GM21786 (cell line): ENCODE measurements around the gene PQBP1.
A peak's percentile ranks its signal among the peaks of the same experiment; 100 is the strongest.

Source experiments
- ATAC-seq: cut with Tn5 transposase; IDR thresholded peaks from one replicate; pipeline ENCODE4 v1.9.1; 2021; ENCODE audit not compliant: unreplicated experiment

The PQBP1 gene

DNA sequence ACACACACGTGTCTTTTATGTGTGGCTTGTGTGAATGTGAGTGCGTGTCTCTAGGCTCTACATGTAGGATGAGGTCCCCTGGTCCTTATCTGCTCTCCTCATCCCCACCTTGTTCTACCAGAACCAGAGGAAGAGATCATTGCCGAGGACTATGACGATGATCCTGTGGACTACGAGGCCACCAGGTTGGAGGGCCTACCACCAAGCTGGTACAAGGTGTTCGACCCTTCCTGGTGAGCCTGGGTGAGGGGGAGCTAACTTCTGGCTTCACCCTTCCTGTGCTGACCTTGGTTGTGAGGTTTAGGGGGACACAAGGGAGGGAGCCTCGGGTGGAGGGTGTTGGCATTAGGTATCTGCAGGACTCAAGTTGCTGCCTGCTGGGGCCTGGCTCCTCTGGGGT lies 3.3 kb downstream of the PQBP1 start:
- ATAC-seq = no peak

DNA sequence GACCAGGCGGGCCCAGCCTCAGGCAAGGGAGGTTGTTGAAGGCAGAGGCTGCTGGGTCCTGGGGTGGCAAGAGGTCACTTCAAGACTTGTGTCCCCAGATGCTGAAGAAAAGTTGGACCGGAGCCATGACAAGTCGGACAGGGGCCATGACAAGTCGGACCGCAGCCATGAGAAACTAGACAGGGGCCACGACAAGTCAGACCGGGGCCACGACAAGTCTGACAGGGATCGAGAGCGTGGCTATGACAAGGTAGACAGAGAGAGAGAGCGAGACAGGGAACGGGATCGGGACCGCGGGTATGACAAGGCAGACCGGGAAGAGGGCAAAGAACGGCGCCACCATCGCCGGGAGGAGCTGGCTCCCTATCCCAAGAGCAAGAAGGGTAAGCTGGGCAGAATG lies 4.4 kb downstream of the PQBP1 start:
- no peak for ATAC-seq

- no peak for ATAC-seq
Measured at GRCh38 chrX:48902776-48903175, 5.0 kb downstream of the PQBP1 start.

DNA sequence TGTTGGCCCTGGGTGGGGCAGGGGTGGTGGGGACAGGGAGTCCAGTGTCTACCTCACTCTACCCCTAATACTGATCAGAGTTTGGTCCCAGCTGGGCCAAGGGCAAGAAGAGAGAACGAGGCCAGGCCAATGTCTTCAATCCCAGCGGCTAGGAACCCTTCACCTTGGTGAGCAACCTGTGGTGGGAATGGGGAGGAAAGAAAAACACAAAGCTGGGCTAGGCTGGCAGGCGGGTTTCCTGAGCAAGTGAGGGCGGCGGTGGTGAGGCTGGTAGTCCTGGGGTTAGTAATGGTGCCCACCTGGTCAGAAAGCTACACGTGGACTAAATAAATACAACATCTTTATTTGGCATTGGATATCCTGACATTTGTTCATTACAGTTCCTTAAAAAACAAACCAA lies 5.6 kb downstream of the PQBP1 start:
- ATAC-seq = no peak

DNA sequence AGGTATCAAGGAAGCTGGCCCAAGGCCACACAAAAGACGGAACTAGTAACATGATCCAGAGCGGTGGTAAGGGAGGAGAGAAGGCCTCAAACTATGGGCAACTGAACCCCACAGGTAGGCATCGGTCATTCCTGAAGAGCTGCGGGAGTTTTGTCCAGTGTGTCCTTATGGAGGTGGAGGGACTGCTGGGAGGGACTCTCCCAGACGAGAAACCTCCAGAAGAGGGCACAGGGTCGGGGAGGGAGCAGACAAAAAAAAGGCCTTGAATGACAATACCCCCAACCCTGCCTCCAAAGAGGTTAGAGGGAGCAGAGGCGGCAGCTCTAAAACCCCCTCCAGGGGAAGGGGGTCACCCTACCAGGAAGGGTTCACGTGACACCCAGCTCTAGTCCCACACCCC lies 6.5 kb downstream of the PQBP1 start:
- no peak for ATAC-seq

DNA sequence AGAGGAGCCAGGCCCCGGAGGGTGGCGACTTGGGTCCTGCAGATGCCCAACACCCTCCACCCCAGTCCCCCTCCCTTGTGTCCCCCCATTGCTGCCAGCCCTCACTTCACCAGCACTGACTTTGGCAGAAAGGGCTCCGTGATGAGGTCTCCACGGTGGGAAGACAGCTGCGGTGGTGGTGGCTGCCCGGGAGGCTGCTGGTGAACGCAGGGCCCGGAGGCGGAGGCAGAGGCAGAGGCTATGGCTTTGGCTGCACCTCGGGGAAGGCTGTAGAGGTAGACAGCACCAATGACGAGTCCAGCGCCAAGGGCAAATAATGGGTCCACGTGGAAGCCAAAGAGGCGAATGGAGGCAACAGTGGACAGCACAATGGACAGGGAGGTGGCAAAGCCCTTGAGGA lies 6.9 kb downstream of the PQBP1 start:
- ATAC-seq = no peak

- no peak for ATAC-seq
Measured at GRCh38 chrX:48905090-48905790, 7.5 kb downstream of the PQBP1 start.

DNA sequence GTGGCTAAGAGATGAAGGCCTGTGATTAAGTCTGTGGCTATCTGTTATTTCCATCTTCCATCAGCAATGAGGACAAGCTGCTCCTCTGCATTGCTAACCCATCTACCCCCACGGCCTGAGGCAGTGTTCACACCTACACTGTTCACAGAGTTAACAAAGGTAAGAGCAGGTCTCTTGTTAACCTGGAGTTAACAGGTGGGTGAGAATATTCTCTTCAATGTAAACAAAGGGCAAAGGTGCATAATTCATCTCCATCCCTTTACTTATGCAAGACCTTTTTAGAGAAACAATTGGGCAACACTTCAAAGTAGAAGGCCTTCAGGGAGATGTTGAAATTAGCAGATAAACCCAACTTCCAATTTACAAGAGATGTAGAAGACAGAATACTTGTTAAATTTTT lies 10.9 kb downstream of the PQBP1 start:
- ATAC-seq = no peak

DNA sequence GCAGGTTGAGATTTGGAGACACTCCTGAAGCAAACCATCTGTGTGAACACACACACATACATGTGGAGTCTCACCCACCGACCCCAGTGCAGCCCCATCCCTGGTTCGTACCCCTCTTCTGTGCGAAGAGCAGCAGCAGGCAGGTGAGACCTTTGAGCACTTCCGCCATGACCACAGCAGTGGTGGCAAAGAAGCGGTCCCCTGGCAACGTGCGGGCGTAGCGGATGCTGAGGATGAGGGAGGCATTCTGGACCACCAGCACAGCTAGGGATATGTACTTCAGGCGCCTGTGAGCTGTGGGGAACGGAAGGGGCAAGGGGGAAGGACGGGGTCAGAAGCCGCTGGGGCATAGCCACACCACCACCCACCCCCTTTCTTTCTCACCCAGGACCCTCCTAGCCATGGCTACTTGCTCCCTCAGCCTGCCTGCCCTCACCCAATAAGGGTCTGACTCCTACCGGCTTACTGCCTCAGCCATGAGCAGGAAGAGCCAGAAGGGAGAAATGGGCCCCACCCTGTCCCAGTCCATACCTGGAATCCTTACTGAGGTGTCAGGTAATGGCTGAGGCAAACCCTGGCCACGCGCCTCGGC lies 12.1 kb downstream of the PQBP1 start:
- ATAC-seq = no peak

DNA sequence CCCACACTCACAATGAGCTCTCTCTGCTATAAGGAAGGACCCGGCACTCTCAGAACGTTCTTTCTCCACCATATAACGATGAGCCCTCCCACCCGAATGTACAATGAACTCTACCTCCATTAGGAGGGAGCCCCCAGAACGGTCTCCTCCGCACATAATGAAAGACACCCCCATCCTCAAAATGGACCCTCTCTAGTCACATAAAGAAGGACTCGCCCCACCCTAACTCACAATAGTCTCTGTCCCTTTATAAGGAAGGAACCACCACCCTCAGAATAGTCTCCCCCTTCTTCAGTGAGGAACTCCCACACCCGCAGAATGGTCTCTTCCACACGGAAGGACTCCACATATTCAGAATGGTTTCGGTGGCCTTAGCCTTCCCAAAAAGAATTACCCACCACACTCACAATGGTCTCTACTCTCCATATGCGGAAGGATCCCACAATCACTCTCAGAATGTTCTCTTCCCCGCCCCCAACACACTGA lies 13.2 kb downstream of the PQBP1 start:
- no peak for ATAC-seq

GRCh38 chrX:48911412-48912182 lies 13.9 kb downstream of the PQBP1 start, which contains the start of gene SLC35A2:
Gene SLC35A2 (minus strand): TSS chrX:48911646. CDS start chrX:48911636, 10 bp downstream.
- peak; percentile 63 for ATAC-seq

DNA sequence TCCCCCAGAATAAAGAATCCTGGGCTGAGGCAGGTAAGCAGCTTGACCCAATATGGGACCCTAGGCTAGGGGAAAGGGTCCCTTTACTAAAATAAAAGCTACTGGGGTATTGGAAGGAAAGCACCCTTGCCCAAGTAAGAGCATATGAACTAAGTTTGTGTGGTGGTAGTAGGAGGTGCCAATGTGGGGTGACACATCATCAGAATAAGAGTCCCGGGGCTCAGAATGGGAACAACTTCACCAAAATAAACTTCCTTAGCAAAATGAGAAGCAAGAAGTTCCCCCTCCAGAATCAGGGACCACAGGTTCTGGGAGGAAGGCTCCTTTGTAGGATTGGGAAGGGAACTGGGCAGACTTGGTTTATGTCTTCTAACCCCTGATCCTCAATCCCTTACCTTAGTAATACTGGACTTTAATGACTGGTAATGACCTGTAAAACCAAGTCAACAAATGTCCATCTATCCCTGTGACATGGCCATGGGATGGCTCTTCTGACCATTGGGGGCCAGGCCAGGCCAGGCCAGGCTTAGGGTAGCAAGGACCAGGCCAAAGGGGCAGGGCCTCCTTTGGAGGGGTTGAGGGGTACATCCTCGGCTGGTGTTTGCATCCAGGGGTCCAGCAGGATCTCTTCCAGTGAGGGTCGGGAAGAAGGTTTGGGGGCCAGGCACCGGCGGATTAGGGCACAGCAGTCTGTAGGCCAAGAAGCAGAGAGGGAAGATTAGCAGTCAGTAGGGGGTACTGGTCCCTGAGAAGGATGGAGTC lies 16.1 kb downstream of the PQBP1 start:
- no peak for ATAC-seq

- ATAC-seq = no peak
Measured at GRCh38 chrX:48914593-48915493, 17.1 kb downstream of the PQBP1 start.

DNA sequence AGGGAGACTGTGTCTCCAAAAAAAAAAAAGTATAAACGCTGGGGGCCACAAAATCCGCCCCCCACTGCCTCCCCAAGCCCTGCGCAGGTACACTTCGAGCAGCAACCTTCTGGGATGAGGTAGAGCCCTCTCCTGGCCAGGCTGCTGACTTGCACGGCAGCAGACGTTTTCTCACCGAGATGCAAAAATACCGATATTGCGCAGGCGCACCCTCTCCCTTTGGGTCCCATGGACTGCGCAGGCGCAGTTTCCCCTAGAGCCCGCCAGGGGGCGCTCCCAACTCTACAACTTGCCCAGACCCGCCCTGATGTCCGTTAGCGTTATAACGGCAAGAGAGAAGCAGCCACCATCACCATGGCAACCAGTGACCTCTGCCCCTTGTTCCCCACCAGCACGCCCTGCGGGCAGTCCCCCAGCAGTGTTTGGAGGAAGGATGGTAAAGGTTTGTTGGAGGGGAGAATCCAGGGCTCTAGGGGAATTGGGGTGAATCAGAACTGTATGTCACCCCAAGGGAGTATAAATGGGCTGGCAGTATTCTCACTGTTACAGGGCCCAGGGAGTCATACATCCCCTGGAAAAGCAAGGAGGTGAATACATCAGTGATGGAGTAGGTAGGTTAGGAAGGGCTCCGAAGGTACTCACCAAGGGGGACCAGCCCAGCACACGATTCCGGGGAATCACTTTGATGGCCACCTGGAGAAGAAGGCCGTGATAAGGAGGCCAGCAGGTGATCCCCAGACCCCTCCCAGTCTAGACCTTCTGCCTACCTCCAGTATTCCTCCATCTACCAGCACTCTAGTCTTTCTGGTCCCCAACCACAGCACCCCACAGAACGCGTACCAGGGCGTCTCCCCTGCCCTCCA lies 19.6 kb downstream of the PQBP1 start:
- peak; percentile 46 for ATAC-seq

DNA sequence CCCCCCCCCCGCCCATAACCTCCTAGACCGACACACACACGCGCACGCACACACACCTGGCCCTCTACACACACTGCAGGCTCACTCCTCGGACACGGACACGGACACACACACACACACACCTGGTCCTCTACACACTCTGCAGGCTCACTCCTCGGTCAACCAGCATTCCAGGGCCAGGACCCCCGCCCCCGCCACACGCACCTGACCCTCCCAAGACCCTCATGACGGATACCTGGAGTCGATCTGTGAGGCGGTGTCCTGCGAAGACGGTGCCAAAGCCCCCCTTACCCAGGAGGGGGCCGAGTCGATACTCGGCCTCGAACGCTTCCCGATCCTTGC lies 20.5 kb downstream of the PQBP1 start:
- ATAC-seq = no peak

DNA sequence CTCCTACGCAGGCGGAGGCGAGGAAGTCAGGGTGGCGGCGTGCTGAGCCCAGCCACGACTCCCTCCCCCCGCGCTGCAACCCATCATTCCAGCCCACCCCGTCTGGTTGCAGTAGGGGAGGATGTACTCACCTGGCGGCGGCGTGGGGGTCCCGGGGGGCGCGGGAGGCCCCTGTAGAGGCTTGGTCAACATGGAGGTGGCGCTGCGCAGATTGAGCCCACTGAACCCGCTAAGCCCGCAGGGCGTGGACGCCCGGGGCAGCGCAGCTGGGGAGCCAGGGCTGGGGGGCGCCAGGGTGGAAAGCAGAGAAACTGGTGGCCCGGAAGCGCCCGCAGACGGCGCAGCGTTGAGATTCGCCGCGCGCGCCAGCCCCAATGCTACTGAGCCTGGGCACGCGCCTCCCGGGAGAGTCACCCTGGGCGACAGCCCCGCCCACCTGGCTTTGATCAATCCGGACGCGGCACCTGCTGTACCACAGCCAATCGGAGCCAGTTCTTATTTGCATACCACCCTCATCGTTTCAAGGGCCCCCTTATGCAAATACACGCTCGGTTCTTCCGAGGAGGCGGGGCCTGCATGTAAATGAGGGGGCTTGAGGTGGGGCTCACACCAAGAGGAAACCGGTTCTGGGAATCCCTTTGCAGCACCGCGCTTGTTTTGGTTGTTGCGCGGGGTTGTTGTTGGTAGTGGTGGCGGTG lies 21.1 kb downstream of the PQBP1 start, which contains the start of gene PIM2:
TSS of gene PIM2 (minus strand) at position 382 of the 698 bp plus-strand sequence. CDS start at position 192, 190 bp downstream.
- ATAC-seq = peak; percentile 69

DNA sequence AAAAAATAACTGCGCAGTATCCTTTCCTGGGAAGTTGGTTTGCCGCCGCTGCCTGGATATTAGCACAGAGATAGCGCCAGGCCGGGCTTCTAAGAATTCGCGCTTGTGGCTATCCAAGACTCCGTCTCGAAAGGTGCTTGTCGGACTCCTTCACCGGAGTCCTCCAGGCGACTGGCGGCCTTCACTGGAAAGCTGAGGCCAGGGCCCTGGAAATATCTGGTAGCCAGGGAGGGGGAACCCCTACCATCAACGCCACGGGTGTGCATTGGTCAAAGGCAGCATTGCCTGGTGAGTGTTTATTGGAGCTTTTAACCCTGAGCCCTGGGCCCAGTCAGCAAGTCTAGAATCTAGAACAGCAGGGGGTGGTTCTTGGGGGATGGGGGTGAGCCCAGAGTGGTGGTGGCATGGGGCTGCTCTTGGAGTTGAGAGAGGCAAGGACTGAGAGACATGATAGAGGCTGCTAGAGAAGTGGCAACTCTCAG lies 21.7 kb downstream of the PQBP1 start:
- ATAC-seq = no peak

DNA sequence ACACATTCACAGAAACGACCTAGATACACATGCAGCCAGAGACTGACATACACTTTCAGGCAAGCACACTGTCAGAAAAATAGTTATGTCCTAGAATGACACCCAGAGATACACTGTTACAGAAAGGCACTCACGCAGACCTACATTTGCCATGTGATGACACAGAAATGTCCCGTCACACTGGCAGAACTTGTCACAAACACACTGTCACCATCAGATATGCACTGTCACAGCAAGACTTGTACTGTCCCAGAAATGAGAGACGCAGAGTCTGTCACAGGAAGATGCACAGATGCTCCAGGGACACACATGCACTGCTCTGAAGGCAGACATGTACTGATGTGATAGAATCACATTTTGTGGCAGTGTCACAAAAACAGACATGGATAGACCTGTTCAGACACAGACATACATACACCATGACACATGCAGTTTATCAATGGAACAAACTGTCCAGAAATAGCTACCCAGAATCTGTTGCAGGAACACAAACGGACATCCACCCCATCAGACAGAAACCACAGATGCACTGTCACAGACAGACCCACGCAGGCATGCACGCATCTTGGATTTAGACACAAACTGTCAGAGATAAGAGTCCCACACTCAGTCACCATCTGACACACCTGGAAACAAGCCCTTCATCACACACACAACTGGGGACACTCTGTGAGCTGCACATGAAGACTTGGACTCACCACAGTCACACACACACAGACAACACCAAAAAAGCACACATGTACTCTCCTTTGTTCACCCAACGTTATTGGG lies 22.4 kb downstream of the PQBP1 start:
- ATAC-seq = no peak
